GM19239 (cell line): ENCODE measurements around the gene LRRC17.

ENCODE experiments used
- DNase-seq: peaks from one replicate; pipeline ENCODE4 v3.0.0; 2011; ENCODE audit warnings: low spot score; ENCODE audit not compliant: insufficient read length
- FAIRE-seq: peaks from 2 replicates; lab custom pipeline; 2011; peaks lifted over from hg19 to GRCh38; lab: Jason Lieb, UNC

Gene LRRC17

GRCh38 chr7:102979670-102980069 is 66.9 kb downstream of the LRRC17 start:
- FAIRE-seq = no peak
- DNase-seq = no peak

DNA sequence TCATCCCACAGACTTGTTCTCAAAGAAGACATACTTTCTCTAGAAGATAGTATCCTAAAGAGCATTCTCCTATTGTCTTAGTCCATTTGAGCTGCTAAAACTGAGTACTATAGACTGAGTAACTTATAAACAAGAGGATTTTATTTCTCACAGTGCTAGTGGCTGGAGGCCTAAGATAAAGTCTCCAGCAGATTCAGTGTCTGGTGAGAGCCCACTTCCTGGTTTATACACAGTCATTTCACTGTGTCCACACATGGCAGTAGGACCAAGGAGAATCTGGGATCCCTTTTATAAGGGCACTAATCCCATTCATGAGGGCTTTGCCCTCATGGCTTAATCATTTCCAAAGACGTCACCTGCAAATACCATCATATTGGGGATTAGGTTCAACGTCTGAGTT is 68.7 kb downstream of the LRRC17 start:
- DNase-seq = no peak
- FAIRE-seq = no peak

DNA sequence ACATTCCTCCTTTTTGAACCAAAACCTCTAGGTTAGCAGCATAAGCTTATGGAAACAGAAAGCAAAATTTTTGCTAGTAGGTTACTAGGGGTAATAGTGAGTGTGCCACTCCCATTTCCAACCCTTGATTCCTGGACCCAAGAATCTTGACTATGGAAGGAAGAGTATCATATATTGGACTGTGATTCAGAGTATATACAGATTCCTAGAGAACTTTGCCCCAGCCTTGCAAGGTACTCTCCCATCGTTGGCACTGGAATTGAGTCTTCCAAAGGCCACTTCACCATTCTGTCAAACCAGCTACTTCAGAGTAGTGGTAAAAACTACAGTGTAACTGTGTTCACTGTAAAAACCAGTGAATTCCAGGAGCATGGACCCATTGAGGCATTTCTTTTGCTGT is 69.4 kb downstream of the LRRC17 start:
- FAIRE-seq = no peak
- DNase-seq = no peak

- FAIRE-seq (no peak), DNase-seq (no peak)
Observed at GRCh38 chr7:102983602-102984001, 70.8 kb downstream of the LRRC17 start.

- FAIRE-seq = no peak
- no peak for DNase-seq
Observed at GRCh38 chr7:102985176-102985783, 72.5 kb downstream of the LRRC17 start.

GRCh38 chr7:102988088-102988487 is 75.3 kb downstream of the LRRC17 start:
- no peak for FAIRE-seq
- no peak for DNase-seq

GRCh38 chr7:102988631-102989560 is 76.1 kb downstream of the LRRC17 start:
- DNase-seq = no peak
- FAIRE-seq = no peak

- FAIRE-seq (no peak), DNase-seq (no peak)
Observed at GRCh38 chr7:102990642-102991041, 77.8 kb downstream of the LRRC17 start.

DNA sequence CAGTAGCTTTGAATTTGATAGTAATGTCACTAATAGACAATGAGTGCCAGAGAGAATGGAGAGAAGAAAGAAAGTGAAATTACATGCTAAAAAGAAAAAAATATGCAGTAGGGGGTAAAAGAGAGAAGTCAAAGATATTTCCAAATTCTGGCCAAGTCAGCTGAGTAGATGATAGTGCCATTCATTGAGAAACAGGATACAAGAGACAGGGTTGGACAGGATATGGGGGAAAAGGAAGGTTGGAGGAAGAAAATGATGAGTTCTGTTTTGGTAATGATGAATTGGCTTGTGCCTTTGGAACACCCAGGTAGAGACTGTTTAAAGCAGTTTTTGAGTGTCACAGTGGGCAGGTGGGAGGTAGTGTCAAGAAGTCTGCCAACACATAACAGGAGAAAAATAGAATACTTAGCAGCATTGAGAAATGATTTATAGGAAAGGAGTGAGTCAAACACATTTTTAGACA is 78.3 kb downstream of the LRRC17 start:
- FAIRE-seq = no peak
- DNase-seq = no peak

DNA sequence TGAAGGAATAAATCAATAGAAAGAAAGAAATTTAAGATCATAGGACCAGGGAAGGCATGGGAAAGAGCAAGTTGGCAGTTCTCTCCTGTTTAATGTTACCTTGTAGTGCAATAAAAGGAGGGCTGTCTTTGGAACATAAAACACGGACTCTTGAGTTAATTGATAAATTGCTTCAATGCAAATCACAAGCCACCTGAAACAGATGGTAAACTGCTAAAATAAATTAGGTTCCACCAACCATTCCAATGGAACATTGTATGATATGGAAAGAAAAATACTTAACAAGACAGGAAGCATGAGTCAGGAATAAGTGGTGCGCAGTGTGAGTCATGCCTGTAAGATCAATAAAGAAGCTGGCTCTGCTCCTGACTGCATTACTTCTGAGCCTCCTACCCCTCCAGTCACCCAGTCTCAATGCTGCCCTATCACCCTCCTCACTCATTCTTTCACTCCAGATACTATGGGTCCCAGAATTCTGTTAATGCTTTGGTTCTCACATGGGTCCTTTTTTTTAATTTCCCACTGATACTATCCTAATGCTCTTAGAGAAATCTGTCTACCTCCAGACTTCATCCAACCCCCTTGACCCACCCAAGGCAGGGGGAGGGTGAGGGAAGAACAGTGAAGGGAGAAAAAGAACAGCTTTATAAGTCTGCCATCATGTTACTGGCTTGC is 78.9 kb downstream of the LRRC17 start:
- FAIRE-seq (no peak), DNase-seq (no peak)

DNA sequence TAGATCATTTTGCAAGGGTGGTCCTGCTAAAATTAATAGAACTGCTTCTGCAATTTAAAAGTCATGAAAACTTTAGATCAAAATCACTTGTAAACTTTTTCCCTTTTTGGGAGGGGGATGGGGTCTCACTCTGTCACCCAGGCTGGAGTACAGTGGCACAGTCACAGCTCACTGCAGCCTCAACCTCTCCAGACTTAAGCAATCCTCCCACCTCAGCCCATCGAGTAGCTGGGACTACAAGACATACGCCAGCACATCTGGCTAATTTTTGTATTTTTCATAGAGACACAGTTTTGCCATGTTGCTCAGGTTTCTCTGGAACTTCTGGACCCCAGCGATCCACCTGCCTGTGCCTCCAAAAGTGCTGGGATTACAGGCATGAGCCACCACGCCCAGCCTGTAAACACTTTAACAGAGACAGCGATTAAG is 79.7 kb downstream of the LRRC17 start:
- DNase-seq = no peak

DNA sequence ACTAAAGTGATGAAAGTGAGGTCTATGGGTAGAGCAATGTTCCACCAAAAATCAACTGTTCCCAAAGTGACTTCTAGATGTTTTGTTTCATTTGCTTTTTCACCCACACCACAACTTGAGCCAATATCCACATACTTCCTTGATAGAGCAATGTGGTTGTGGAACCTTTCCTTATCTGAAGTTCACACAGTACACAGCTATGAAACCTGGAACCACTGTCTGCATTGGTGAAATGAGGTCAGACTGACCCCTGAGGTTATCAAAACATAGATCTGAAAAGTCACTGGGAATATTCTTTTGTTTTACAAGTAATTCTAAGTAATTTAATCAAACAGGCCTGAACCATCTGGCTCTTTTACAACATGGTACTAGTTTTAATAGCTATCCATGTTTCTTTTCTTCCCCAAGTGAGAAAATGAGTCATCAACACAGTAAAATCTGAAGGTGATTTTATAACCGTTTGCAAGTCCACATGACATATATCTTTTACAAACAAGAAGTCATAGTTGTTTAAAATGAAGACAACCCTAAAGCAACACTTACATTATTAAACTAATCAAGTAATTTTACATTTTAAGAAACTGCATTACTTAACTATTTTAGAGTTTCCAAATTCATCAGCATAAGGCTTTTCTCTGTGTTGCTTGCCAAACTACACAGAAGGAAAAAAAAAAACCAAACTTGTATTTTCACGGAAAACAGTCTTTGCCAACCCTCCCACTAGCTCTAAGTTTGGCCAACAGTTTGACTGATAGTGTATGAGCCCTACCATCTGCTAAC is 80.3 kb downstream of the LRRC17 start:
- FAIRE-seq = no peak
- no peak for DNase-seq

More for the DNA sequence above, 79.7 kb downstream of the LRRC17 start:
- FAIRE-seq = no peak

DNA sequence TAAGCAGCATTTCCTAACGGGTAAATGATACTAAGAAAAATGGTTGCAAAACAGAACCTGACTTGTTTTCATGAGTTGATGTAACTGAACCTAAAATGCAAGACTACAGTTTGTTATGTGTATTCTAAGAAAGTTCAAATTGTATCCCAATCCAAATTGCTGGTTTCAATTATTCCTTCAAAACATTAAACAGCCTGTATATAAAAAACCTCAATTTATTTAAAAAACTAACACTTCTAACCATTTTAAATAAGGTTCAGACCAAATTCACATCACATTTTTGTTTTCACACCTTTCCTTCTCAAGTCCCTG is 80.9 kb downstream of the LRRC17 start:
- DNase-seq (no peak), FAIRE-seq (no peak)

- no peak for DNase-seq
- FAIRE-seq = no peak
Observed at GRCh38 chr7:102994567-102994966, 81.8 kb downstream of the LRRC17 start.
